Measurements from ENCODE around the gene MRPS5.

- no peak for TF ChIP-seq POLR2A (IDR thresholded peaks at IDR 0.05)
- TF ChIP-seq, protein P1, sequence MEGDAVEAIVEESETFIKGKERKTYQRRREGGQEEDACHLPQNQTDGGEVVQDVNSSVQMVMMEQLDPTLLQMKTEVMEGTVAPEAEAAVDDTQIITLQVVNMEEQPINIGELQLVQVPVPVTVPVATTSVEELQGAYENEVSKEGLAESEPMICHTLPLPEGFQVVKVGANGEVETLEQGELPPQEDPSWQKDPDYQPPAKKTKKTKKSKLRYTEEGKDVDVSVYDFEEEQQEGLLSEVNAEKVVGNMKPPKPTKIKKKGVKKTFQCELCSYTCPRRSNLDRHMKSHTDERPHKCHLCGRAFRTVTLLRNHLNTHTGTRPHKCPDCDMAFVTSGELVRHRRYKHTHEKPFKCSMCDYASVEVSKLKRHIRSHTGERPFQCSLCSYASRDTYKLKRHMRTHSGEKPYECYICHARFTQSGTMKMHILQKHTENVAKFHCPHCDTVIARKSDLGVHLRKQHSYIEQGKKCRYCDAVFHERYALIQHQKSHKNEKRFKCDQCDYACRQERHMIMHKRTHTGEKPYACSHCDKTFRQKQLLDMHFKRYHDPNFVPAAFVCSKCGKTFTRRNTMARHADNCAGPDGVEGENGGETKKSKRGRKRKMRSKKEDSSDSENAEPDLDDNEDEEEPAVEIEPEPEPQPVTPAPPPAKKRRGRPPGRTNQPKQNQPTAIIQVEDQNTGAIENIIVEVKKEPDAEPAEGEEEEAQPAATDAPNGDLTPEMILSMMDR (IDR thresholded peaks at IDR 0.05) = no peak
These were observed 81.6 kb downstream of the MRPS5 start for GRCh38 chr2:95039978-95040377.

Measured in breast epithelium (tissue), 3 donors.